ENCODE results near the gene SYNPO2. TPM values are rescaled to one million over a fixed set of nuclear protein-coding genes. Genes with fewer than 3 reads are reported as not detected.

Gene SYNPO2
- total RNA-seq, 2 experiments from 2014 or later, result 0.13 to 0.18 TPM

DNA sequence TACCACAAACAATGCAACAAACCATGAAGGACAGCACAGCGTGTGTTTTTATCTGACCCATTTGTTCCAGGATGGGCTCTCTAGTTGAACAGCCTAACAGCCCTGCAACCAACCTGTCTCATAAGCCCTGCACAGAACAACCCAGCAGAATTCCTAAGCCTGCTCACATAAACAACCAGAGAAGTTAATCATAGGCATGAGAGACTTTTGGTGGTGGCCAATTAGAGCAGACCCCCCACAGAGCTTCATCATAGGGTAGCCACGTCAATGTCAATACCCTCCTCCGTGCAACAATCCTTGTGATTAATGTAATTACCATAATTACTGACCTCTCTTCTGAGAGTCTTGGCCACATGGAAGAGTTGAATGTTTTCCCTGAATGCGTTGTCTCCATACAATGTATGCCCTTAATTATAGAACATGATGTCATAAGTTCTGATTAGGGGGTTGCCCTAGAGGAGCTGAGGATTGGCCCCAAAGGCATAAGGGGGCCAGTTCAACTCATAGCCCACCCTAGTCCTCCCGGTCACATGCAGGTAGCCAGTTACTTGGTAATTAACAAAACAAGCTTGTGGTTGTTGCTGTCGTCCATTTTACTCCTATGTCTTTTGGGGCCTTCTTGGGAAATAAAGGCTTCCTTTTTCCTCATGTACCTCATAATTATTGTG lies 92.7 kb downstream of the SYNPO2 start:
- DNase-seq, result no peak
- TF ChIP-seq, protein P1, sequence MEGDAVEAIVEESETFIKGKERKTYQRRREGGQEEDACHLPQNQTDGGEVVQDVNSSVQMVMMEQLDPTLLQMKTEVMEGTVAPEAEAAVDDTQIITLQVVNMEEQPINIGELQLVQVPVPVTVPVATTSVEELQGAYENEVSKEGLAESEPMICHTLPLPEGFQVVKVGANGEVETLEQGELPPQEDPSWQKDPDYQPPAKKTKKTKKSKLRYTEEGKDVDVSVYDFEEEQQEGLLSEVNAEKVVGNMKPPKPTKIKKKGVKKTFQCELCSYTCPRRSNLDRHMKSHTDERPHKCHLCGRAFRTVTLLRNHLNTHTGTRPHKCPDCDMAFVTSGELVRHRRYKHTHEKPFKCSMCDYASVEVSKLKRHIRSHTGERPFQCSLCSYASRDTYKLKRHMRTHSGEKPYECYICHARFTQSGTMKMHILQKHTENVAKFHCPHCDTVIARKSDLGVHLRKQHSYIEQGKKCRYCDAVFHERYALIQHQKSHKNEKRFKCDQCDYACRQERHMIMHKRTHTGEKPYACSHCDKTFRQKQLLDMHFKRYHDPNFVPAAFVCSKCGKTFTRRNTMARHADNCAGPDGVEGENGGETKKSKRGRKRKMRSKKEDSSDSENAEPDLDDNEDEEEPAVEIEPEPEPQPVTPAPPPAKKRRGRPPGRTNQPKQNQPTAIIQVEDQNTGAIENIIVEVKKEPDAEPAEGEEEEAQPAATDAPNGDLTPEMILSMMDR (IDR thresholded peaks at IDR 0.05), result no peak
- H3K9me3 Mint-ChIP-seq, result no peaks in the 10 kb centered on the region
- ChIA-PET CTCF (interaction anchor here (0.6 to 2.6 kb wide), 14 partner anchors 10 to 305 kb away, joined by 3 to 23 read pairs (median 4); partner anchors contain the start of gene USP53), POLR2A (no interaction called here)
- peaks cover 3% of the 10 kb centered on the region for H3K27me3 Mint-ChIP-seq
- H3K36me3 Mint-ChIP-seq (ENCODE audit: low read depth), result no peaks in the 10 kb centered on the region
- no peak overlapping the region for H3K27ac Mint-ChIP-seq
- no peaks in the 10 kb centered on the region for H3K4me1 Mint-ChIP-seq (ENCODE audit: low read depth)
- no peak for ATAC-seq
- intact Hi-C loops (cut with micrococcal nuclease), result loop anchor here (5.0 kb wide), 3 partner anchors 61 to 1071 kb away; partner anchors contain the start of gene PDE5A
- H3K4me3 Mint-ChIP-seq, result no peak overlapping the region

DNA sequence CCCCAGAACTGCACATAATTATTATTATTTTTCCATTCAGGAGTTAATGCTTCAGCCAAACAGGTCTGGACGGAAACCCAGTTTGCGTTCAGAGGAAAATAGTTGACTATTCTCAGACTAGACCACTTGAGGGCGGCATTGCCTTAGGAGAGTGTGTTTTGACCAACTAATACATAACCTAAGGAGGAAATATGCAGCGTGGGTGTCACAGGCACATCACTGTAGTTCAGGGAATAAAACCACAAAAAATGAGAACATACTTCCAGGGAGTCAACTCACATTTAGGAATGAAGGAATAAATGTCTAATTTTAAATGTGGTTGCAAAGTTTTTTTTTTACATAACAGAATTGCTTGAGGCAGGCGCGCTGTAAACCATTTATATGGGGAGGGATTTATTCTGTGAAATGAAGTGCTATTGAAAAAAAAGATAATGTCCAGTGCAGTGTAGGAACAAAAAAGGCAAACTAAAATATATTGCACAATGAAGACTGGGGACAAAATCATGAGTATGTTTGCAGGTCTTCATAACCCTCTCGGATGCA lies 93.3 kb downstream of the SYNPO2 start:
- Mint-ChIP-seq H3K4me3 (no peak overlapping the region), H3K27ac (no peak overlapping the region), H3K9me3 (no peaks in the 10 kb centered on the region), H3K4me1 (ENCODE audit: low read depth) (no peaks in the 10 kb centered on the region), H3K36me3 (ENCODE audit: low read depth) (no peaks in the 10 kb centered on the region), H3K27me3 (peaks cover 3% of the 10 kb centered on the region)
- CTCF ChIA-PET, result interaction anchor here (0.6 to 3.4 kb wide), 18 partner anchors 11 to 646 kb away, joined by 3 to 23 read pairs (median 4); partner anchors contain the start of genes PDE5A and USP53
- peak; percentile 64 for DNase-seq
- intact Hi-C loops (cut with micrococcal nuclease), result loop anchor here (1.0 to 5.0 kb wide), 4 partner anchors 60 to 1070 kb away; partner anchors contain the start of gene PDE5A
- POLR2A ChIA-PET, result no interaction called here
- ATAC-seq, result peak; percentile 70
- TF ChIP-seq, protein P1 (IDR thresholded peaks at IDR 0.05), result peak; percentile 80

DNA sequence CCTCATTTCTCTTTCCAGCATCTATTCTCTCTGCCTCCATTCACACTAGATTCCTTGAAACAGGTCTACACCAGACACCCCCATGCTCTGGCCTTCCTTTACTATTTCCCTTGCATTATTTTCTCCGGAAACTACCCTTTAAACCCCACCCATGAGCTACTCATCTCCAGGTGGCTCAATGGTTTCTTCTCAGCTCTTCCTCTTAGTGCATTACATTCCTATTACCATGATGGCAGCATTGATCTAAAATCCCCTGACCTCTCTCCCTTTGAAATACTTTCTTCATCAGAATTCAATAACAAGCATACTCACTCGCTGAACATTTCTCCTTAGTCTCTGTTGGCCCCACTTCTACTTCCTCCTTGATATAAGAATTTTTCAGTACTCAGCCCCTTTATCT lies 94.6 kb downstream of the SYNPO2 start:
- ChIA-PET CTCF (interaction anchor here (0.9 to 3.4 kb wide), 7 partner anchors 10 to 644 kb away, joined by 3 to 22 read pairs (median 5); partner anchors contain the start of gene PDE5A), POLR2A (no interaction called here)
- H3K27me3 Mint-ChIP-seq, result peaks cover 3% of the 10 kb centered on the region

DNA sequence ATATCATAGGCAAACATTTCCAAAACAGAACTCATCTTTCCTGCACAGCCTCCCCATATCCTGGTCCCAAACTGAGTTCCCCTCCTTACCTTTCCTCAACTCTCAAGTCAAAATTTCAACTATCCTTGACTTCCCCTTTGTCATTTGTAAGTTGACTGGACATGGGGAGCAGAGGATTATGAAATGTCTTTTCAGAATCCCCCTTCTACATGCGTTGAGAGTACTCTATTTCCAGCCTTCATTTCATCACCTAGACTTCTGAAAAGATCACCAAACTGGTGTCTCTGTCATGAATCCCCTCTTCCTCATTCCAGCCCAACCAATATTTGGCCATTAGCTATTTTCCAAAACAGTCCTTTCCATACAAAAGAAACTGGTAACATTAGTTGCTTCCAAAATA lies 95.2 kb downstream of the SYNPO2 start:
- peaks cover 3% of the 10 kb centered on the region for H3K27me3 Mint-ChIP-seq
- H3K4me3 Mint-ChIP-seq, result no peak overlapping the region
- H3K4me1 Mint-ChIP-seq (ENCODE audit: low read depth), result no peaks in the 10 kb centered on the region
- no peak overlapping the region for H3K27ac Mint-ChIP-seq
- H3K9me3 Mint-ChIP-seq, result no peaks in the 10 kb centered on the region
- CTCF ChIA-PET, result interaction anchor here (1.3 to 3.4 kb wide), 4 partner anchors 57 to 644 kb away, joined by 3 to 22 read pairs (median 10); partner anchors contain the start of gene PDE5A
- no peaks in the 10 kb centered on the region for H3K36me3 Mint-ChIP-seq (ENCODE audit: low read depth)
- intact Hi-C loops (cut with micrococcal nuclease), result loop anchor here (5.0 kb wide), 3 partner anchors 58 to 1068 kb away; partner anchors contain the start of gene PDE5A
- no peak for ATAC-seq
- DNase-seq, result no peak
- POLR2A ChIA-PET, result no interaction called here
- TF ChIP-seq, protein P1 (IDR thresholded peaks at IDR 0.05), result no peak

More for the DNA sequence above, 94.6 kb downstream of the SYNPO2 start:
- intact Hi-C loops (cut with micrococcal nuclease), result loop anchor here (5.0 kb wide), 3 partner anchors 59 to 1069 kb away; partner anchors contain the start of gene PDE5A
- H3K4me3 Mint-ChIP-seq, result no peak overlapping the region
- no peak overlapping the region for H3K27ac Mint-ChIP-seq
- no peak for ATAC-seq
- H3K9me3 Mint-ChIP-seq, result no peaks in the 10 kb centered on the region
- no peaks in the 10 kb centered on the region for H3K36me3 Mint-ChIP-seq (ENCODE audit: low read depth)
- no peak for DNase-seq
- TF ChIP-seq, protein P1 (IDR thresholded peaks at IDR 0.05), result no peak
- no peaks in the 10 kb centered on the region for H3K4me1 Mint-ChIP-seq (ENCODE audit: low read depth)
